Measurements from ENCODE around the gene PRDM1. TPM values are rescaled to one million over a fixed set of nuclear protein-coding genes. Genes with fewer than 3 reads are reported as not detected.

Gene PRDM1
- total RNA-seq, 1 donor = 2.5 TPM

- peaks cover 2% of the 10 kb centered on the region for H3K79me2 ChIP-seq (ENCODE audit: insufficient read depth, low read length)
- peaks cover 59% of the 10 kb centered on the region for H3K4me1 ChIP-seq (ENCODE audit: insufficient read depth, low read length)
- peak; percentile 74 for DNase-seq (ENCODE audit: insufficient read length, low spot score, missing footprints)
- no peaks in the 10 kb centered on the region for H3K27me3 ChIP-seq (ENCODE audit: insufficient read depth, low read length)
- peak overlapping the region; percentile 82 for H2AFZ ChIP-seq (ENCODE audit: low read length)
- H3K4me3 ChIP-seq (ENCODE audit: insufficient read depth, low read length) = peak overlapping the region; percentile 81
- TF ChIP-seq CTCF (IDR thresholded peaks at IDR 0.05; ENCODE audit: extremely low read depth, low read depth, low read length) = no peak
- H3K36me3 ChIP-seq (ENCODE audit: insufficient read depth, low read length) = no peaks in the 10 kb centered on the region
- no peaks in the 10 kb centered on the region for H3K9me3 ChIP-seq (ENCODE audit: low read depth, low read length)
- no peaks in the 10 kb centered on the region for H4K20me1 ChIP-seq (ENCODE audit: insufficient read depth, low read length)
- H3K4me2 ChIP-seq (ENCODE audit: insufficient read depth, low read length) = peak overlapping the region; percentile 92
- peak overlapping the region; percentile 86 for H3K27ac ChIP-seq (ENCODE audit: low read depth, low read length)
These were observed 1.6 kb downstream of the PRDM1 start for GRCh38 chr6:106087548-106088325.

- Histone ChIP-seq H3K27me3 (ENCODE audit: insufficient read depth, low read length) (no peaks in the 10 kb centered on the region), H3K4me2 (ENCODE audit: insufficient read depth, low read length) (peak overlapping the region; percentile 92), H3K4me1 (ENCODE audit: insufficient read depth, low read length) (peaks cover 38% of the 10 kb centered on the region), H3K27ac (ENCODE audit: low read depth, low read length) (no peak overlapping the region), H3K9me3 (ENCODE audit: low read depth, low read length) (no peaks in the 10 kb centered on the region), H4K20me1 (ENCODE audit: insufficient read depth, low read length) (no peaks in the 10 kb centered on the region), H3K79me2 (ENCODE audit: insufficient read depth, low read length) (peaks cover 2% of the 10 kb centered on the region), H3K4me3 (ENCODE audit: insufficient read depth, low read length) (peak overlapping the region; percentile 81), H2AFZ (ENCODE audit: low read length) (no peak overlapping the region), H3K36me3 (ENCODE audit: insufficient read depth, low read length) (no peaks in the 10 kb centered on the region)
- peak; percentile 48 for TF ChIP-seq CTCF (IDR thresholded peaks at IDR 0.05; ENCODE audit: extremely low read depth, low read depth, low read length)
- DNase-seq (ENCODE audit: insufficient read length, low spot score, missing footprints) = no peak
These were observed 3.9 kb downstream of the PRDM1 start for GRCh38 chr6:106090001-106090400.

GRCh38 chr6:106092279-106092678 is 6.1 kb downstream of the PRDM1 start:
- no peak for DNase-seq (ENCODE audit: insufficient read length, low spot score, missing footprints)
- Histone ChIP-seq H3K36me3 (ENCODE audit: insufficient read depth, low read length) (no peaks in the 10 kb centered on the region), H3K9me3 (ENCODE audit: low read depth, low read length) (no peaks in the 10 kb centered on the region), H3K4me3 (ENCODE audit: insufficient read depth, low read length) (no peak overlapping the region), H3K27me3 (ENCODE audit: insufficient read depth, low read length) (no peaks in the 10 kb centered on the region), H2AFZ (ENCODE audit: low read length) (no peak overlapping the region), H3K4me1 (ENCODE audit: insufficient read depth, low read length) (peaks cover 27% of the 10 kb centered on the region), H4K20me1 (ENCODE audit: insufficient read depth, low read length) (no peaks in the 10 kb centered on the region), H3K79me2 (ENCODE audit: insufficient read depth, low read length) (peaks cover 2% of the 10 kb centered on the region), H3K4me2 (ENCODE audit: insufficient read depth, low read length) (no peak overlapping the region), H3K27ac (ENCODE audit: low read depth, low read length) (no peak overlapping the region)
- TF ChIP-seq CTCF (IDR thresholded peaks at IDR 0.05; ENCODE audit: extremely low read depth, low read depth, low read length) = no peak

GRCh38 chr6:106094261-106094963 is 8.3 kb downstream of the PRDM1 start:
- H3K9me3 ChIP-seq (ENCODE audit: low read depth, low read length) = no peaks in the 10 kb centered on the region
- no peaks in the 10 kb centered on the region for H3K79me2 ChIP-seq (ENCODE audit: insufficient read depth, low read length)
- TF ChIP-seq CTCF (IDR thresholded peaks at IDR 0.05; ENCODE audit: extremely low read depth, low read depth, low read length) = no peak
- peak overlapping the region; percentile 12 for H3K4me2 ChIP-seq (ENCODE audit: insufficient read depth, low read length)
- no peaks in the 10 kb centered on the region for H4K20me1 ChIP-seq (ENCODE audit: insufficient read depth, low read length)
- H3K27me3 ChIP-seq (ENCODE audit: insufficient read depth, low read length) = no peaks in the 10 kb centered on the region
- no peak overlapping the region for H3K4me3 ChIP-seq (ENCODE audit: insufficient read depth, low read length)
- H3K27ac ChIP-seq (ENCODE audit: low read depth, low read length) = no peak overlapping the region
- H3K4me1 ChIP-seq (ENCODE audit: insufficient read depth, low read length) = peaks cover 29% of the 10 kb centered on the region
- H2AFZ ChIP-seq (ENCODE audit: low read length) = peak overlapping the region; percentile 8
- no peak for DNase-seq (ENCODE audit: insufficient read length, low spot score, missing footprints)
- no peaks in the 10 kb centered on the region for H3K36me3 ChIP-seq (ENCODE audit: insufficient read depth, low read length)
